HG03139 (cell line): Measurements from ENCODE around the gene PNMT.
"Not testable (repeated sequence)": the region's sequence is repeated elsewhere in the genome, so short reads cannot be mapped to it uniquely, and the experiment has no call there.

Source experiments
- ATAC-seq: cut with Tn5 transposase; IDR thresholded peaks from one replicate; pipeline ENCODE4 v1.9.1; 2021; ENCODE audit not compliant: unreplicated experiment

Gene PNMT

GRCh38 chr17:39683295-39683939 lies 15.2 kb downstream of the PNMT start:
- ATAC-seq, result no peak

DNA sequence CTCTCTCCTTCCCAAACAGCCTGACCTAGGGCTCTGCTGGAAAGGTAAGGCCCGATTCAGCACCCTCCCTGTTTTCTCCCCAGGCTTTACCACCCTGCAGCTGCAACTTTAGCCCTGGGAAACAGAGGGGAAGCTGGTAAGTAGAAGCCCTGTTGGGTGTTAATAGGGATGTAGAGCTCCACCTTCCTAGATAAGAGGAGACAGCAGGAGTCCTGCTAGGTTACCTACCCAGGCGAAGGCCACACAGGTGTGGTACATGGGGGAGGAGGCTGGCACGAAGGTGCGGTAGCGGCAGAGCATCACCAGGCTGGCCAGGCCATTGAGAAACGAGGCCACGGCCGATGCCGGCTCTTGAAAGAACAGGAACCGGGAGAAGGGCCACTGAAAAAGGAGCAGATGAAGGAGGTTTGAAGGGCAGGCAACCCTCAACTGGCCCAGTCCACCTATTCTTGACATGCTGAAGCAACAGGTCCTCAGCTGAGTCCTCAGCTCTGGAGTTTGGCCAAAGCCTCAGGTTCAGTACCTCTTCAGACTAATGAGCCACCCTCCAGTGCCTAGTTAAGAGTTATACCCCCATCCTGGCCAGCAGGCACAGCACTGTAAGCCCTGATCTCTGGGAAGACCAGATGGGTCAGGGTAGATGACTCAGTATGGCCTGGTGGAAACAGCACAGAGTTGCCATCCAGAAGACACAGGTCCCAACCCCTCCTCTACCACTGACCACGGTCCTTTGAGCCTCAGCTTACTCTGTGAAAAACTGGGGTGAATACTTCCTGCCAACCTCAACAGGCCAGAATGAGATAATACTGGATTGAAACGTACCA lies 16.3 kb downstream of the PNMT start:
- no peak for ATAC-seq

- ATAC-seq, result no peak
Observed at GRCh38 chr17:39687101-39687545, 18.9 kb downstream of the PNMT start.

DNA sequence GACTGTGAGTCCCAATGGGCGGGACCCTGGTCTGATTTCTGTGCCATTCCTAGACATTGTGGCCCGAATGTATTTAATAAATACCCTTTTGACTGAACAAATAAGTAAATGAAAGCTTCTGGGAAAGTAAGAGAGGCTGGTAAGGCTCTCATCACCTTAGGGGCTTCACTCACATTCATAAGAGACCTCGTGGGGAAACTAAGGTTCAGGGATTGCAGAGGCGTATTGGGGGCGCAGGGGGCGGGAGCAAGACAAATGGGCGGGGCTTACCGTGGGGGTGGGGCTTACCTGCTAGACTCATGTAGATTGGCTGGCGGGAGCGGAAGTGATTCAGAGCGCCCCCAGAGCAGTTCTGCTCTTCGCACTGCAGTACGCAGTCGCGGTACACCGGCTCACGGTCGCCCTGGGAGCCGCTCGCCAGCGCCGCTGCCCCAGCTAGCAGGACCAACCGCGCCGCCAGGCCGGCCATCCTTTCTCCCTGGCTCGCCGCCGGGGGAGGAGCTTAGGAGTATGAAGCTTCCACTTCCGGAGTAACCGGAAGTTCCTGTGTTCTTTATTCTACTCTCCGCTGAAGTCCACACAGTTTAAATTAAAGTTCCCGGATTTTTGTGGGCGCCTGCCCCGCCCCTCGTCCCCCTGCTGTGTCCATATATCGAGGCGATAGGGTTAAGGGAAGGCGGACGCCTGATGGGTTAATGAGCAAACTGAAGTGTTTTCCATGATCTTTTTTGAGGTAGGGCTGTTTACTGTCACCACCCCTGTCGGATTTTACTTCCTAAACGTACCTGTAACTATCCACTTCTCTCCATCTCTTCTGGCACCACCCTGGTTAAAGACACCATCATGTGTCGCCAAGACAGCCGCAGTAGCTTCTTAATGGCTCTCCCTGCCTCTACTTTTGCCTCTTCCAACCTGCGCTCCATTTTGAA lies 19.6 kb downstream of the PNMT start, which contains the start of gene PGAP3:
TSS of gene PGAP3 (minus strand) at position 512 of the 929 bp plus-strand sequence. CDS start at position 469, 43 bp downstream.
- ATAC-seq, result peak; percentile 82

DNA sequence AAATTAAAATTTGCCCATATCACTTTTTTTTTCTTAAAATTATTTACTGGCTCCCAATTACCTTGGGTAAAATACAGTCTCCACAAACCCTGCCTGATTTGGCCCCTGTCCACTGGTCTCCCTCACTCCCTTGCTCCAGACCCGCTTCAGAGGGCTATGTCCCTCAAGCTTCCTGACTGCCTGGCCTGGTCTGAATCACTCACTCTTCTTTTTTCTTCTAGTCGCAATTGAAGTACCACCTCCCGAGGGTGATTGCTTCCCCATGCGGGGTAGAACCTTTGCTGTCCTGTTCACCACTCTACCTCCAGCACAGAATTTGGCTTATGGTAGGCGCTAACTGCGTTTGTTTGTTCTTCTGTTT lies 20.2 kb downstream of the PNMT start:
- no peak for ATAC-seq

DNA sequence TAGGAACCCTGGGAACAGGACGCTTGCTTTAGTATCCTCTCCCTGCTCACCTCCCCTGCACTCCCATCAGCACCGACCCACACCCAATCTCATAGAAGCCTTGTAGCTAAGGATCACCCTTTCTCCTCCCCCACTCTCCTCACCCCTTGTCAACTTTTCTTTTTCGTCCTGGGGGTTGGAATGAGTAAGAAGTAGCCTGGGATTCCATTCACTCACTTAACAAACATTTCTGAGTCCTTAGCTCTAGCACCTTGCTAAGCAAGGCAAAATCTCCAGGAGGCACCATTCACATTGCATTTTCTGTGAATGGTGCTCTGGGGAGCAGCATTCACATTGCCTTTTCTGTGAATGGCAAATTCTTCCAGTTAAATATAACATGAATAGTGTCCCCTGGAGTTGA lies 20.7 kb downstream of the PNMT start:
- no peak for ATAC-seq

- no peak for ATAC-seq
Observed at GRCh38 chr17:39694593-39694992, 26.3 kb downstream of the PNMT start.

GRCh38 chr17:39695089-39695474 lies 26.8 kb downstream of the PNMT start:
- no peak for ATAC-seq

GRCh38 chr17:39696731-39697130 lies 28.5 kb downstream of the PNMT start:
- no peak for ATAC-seq

DNA sequence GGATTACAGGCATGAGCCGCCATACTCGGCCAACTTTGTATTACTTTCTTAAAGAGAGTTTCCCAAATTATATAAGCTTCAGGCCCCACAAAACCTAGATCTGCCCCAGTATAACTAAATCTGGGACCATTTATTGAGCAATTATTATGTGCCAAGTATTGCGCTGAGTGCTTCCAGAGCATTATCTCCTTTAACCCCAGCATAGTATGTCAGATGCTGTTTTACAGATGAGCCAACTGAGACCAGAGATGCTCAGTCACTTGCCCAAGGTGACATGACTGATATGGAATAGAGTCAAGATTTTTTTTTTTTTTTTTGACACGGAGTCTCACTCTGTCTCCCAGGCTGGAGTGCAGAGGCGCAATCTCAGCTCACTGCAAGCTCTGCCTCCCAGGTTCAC lies 29.7 kb downstream of the PNMT start:
- ATAC-seq, result no peak

- ATAC-seq, result not testable (repeated sequence)
Observed at GRCh38 chr17:39699157-39699817, 31.0 kb downstream of the PNMT start.

- no peak for ATAC-seq
Observed at GRCh38 chr17:39699818-39700147, 31.5 kb downstream of the PNMT start, which contains the start of gene ERBB2. TSS of gene ERBB2 (plus strand) at chr17:39700064. CDS start at chr17:39700239, 175 bp downstream.

DNA sequence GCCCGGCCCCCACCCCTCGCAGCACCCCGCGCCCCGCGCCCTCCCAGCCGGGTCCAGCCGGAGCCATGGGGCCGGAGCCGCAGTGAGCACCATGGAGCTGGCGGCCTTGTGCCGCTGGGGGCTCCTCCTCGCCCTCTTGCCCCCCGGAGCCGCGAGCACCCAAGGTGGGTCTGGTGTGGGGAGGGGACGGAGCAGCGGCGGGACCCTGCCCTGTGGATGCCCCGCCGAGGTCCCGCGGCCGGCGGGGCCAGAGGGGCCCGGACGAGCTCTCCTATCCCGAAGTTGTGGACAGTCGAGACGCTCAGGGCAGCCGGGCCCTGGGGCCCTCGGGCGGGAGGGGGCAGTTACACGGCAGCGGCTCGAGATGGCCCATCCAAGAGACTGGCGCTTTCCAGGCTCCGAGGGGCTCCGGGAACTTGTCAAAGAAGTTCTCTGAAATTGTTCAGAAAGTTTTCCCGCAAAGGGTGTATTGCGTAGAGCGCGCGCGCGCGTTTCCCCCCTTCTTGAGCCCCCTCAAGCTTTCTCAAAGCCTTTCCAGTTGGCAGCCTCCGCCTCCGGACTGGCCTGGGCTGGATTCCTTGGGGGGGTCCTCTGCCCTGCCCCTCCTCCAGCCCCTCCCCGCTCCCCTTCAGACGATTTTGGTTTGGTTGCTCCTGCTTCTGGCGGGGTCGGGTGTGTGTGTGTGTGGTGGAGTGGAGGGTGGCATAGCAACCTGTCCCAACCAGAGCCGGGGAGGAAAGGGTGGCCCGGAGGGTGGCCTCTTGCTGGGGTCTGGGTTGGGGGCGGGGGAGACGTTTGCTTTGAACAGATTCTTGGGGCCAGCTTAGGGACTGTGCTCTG lies 32.1 kb downstream of the PNMT start:
- ATAC-seq, result no peak

DNA sequence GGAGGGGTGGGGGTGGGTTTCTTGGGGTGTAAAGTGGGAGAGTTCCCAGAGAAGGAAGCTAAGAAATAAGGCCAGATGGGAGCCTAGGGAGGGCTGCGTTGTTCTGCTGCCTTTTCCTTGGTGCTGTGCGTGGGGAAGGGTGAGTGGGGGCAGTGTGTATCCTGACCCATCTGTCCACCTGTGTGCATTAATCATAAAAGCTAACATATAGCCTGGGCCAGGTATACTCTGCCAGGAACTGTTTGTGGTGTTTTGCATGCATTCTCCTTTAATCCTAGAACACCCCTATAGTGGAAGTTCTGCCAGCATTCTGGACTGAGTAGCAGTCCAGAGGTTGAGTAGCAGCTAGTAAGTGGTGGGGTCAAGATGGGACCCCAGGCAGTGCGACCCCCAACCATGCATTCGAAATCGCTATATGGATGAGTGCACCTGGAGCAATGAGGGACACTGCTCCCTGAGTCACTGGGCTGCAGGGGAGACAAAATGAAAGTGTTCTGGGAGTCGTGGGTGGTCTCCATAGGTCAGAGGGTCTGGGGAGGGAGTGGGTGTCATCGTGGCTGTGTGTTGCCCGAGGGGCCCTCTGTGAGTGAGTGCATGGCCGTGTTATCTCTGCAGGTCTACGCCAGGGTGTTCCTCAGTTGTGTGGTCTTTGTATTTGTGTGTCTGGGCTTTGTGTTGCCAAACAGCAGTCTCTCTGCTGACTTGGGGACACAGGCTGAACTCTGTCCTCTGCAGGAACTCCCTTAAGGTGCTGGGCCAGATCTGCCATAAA lies 32.9 kb downstream of the PNMT start:
- no peak for ATAC-seq

GRCh38 chr17:39701784-39702422 lies 33.6 kb downstream of the PNMT start:
- no peak for ATAC-seq

DNA sequence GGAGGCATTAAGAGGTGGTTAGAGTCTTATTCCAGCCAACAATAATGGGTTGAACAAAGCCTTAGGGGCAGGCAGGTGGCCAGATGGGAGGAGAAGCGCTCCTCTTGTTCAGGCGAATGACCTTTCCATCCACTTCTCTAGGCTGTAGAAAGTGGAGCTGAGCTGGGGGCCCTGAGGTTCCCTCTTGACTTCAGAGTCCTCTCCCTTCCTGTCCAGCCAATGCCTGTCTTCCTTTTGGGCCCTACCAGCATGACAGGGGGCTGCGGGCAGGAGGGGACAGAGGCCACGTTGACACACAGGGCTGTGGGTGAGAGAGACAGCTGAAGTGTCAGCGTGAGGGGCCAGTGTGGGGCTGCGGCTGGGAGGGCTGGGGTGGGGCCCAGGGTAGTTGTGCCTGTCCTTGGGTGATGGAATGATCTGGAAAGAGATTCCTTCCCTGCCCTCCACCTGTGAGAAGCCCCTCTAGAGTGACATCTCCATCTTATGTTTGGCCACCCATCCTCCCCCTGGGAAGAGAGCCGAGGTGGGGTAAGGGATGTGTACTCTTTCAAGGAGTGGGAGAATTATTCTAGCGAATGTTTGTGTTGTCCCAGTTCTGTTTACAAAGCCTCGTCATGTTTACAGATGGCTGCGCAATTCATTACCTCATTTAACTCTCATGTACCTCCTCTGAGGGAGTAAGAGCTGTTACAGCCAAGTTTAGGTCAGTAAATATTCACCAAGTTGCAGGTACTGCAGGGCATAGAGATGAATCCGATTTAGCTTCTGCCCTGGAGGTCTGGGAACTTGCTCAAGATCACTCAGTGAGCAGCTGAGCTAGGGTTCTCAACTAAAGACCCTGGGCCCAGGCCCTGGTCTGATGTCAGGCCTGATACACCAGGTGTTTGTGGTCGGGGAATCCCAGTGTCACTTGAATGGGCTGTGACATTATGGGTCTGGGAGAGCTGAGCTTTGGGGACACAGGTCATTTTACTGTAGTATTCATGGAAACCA lies 34.9 kb downstream of the PNMT start:
- no peak for ATAC-seq

DNA sequence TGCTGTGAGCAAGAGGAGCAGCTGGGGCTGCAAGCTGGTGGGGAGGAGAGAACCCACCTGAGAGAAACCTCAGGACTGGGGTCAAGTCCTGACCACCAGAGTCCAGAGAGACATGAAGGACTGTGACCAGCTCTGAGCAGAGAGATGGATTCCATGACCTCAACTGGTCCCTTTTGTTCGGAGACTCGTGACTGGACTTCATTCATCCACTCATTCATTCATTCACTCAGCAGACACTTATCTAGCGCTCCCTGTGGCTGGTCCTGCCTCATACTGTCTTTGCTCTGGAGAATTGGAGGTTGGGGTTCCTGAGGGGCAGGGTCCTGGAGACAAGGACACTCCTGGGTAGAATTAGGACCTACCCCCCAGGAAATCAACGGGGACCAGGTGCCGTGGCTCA lies 35.7 kb downstream of the PNMT start:
- ATAC-seq, result no peak
